SH-SY5Y (cell line): ENCODE results near the gene WWOX.

Experiments used
- GATA2 ChIP-seq: IDR thresholded peaks from 2 replicates; pipeline ENCODE4 v1.6.1; 2011; ENCODE audit warnings: mild to moderate bottlenecking, low read depth, low read length
- GATA3 ChIP-seq: IDR thresholded peaks from 2 replicates; pipeline ENCODE4 v1.6.1; 2011; ENCODE audit warnings: low read depth, mild to moderate bottlenecking, low read length, moderate library complexity

The WWOX gene

DNA sequence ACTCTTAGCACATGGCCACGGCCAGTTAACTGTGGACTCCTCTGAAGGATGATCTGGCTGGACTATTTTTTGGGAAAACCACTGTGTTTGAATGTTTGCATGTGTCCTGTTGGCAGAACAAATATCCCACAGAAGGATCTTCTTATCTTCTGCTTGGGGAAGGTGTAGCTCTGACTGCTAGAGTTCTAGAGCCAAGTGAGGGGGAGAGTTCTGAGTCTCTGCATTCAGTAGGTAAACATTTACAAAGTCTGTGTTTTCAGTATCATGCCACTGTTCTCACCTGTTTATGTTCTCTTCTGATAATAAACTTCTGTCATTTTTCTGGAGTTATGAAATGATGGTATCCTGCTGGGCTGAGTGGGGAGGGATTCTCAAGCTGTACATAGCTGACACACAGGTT is 241.1 kb downstream of the WWOX start:
- TF ChIP-seq GATA3 (no peak), GATA2 (no peak)

DNA sequence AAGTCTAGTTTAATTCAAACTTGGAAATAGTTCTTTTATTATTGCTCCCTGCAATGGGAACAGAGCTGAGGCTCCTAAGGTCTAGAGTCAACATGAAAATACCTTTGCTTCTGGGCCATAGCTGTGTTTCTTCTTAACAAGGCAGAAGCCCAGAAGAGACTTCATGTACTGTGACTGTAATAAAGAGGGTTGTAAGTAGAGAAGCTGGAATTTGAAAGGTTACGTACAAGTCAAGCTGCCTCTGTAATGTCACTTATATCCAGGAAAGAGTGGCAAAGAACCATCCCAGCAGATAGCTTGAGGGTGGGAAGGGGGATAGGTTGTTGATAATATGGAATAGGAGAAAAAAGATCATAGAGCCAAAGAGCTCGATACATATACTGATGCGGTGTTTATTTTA is 248.6 kb downstream of the WWOX start:
- TF ChIP-seq GATA3 (no peak), GATA2 (no peak)

DNA sequence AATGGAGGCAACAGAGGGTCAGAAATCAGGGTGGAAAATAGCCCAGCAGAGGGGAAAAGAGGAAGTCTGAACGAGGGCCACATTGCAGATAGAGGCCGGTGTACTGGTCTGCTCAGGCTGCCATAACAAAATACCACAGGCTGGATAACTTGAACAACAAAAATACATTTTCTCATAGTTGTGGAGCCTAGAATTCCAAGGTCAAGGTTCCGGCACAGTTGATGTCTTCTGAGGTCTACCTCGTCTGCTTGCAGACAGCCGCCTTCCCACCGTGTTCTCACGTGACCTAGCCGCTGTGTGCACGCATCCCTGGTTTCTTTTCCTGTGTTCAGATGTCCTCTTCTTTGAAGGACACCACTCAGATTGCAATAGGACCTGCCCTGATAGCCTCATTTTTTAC is 249.4 kb downstream of the WWOX start:
- TF ChIP-seq GATA3 (no peak), GATA2 (no peak)

DNA sequence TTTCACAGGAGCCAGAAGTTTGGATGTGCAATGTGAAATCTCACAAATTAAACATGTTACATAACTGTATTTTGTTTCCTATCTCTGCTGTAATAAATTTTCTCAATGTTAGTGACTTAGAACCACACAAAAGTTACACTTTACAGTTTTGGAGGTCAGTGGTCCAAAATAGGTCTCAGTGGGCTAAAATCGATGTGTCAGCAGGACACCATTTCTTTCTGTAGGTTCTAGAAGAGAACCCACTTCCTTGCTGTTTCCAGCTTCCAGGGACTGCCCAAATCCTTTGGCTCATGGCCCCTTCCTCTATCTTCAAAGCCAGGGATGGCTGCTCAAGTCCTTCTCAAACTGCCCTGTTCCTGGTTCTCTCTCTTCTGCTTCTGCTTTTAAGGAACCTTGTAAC is 252.7 kb downstream of the WWOX start:
- TF ChIP-seq GATA3 (no peak), GATA2 (no peak)

DNA sequence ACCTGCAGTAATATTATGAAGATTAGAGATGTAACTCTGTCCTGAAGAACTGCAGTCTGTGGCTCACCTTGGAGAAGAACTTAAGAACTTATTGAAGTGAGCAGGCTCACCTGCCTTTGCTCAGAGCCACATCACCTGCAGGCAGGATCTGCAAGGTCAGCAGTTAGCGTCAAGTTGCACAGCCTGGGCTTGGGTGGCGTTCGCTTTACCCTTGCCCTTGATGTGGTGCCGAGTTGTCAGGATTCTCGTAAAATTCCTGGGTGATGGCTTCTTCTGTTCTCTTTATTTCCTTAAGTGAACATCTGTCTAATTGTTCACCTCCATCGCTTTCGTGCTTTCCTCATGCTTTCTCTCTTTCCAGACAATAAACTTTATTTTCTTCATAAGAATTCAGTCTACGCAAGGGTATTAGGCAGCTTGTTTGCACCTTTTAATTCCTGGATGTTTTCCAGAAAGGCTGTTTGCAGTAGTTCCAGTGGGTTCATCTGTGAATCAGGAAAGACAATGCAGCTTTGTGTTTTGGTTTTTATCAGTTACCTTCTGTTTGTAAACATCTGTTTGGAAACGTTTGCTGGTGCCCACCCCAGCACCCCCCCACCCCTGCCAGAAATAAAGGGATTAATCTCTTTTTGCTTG is 254.3 kb downstream of the WWOX start:
- no peak for TF ChIP-seq GATA2
- no peak for TF ChIP-seq GATA3

DNA sequence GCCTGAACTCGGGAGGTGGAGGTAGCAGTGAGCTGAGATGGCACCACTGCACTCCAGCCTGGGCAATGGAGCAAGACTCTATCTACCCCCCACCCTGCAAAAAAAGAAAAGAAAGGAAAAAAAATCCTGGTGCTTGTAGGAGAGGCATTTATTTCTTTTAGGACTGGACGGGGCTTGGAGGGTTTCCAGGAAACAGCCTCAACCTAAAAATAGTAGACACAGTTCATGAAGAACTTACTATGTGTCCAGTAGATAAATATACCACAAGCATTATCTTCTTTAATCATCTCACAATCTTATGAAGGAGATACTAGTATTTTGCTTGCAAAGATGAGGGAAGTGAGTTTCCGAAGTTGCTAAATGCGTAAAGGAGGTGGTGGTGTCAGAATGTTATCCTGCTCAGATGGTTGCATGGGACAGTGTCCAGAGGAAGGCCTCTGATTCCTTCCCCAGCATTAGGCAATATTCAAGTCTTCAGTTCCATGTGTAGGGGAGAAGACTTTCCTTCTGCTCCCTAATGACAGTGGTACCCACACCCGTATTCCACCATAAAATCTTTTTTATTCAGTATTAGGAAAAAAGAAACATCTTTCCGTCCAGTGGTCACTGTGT is 263.2 kb downstream of the WWOX start:
- no peak for TF ChIP-seq GATA2
- no peak for TF ChIP-seq GATA3

DNA sequence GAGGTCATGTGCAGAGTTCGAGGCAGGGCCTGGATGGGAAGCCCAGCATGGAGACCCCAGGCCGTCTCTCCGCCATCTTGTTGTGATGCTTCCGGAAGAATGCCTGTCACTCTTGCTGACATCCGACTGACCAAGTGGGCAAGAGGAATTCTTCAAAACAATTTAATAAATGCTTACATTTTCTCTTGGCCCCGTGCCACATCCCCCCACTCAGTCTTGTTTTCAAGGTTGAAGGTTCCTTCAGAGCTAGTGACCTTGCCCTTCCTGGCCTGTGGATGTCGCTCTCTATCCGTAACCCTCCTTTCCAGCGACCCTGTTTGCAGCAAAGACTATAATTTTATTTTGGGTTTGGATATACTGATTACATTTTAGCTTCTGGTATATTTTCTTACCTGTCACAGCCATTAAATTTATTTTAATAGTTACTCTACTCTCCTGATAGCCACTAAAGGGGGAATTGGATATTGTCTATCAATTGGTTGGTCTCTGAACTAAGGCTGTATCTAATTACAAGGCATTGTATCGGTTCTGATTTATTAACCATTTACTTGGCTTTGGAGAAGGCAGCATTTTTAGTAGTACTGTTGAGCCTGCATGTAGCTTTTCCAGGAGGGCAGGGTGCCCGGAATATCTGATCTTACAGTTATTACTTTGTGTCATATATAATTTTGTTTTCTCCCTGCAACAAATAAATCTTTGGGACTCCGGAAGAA is 264.5 kb downstream of the WWOX start:
- TF ChIP-seq GATA3 (no peak), GATA2 (no peak)

DNA sequence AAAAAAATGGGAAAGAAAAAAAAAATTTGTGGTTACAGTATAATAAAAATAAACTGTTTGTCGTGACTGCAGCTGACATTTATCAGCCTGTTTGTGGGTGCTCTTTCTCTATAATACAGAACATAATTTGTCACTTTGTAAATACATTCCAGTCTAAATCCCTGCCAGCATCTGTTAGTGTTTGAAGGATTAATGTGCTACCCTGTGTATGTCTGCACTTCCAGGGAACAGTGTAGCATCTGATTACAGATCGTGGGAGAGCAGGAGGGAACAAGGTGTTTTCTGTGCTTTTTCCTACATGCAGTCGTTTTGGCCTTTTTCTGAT is 265.1 kb downstream of the WWOX start:
- no peak for TF ChIP-seq GATA3
- peak; percentile 40; the same call in 1 of the 2 replicates for TF ChIP-seq GATA2

DNA sequence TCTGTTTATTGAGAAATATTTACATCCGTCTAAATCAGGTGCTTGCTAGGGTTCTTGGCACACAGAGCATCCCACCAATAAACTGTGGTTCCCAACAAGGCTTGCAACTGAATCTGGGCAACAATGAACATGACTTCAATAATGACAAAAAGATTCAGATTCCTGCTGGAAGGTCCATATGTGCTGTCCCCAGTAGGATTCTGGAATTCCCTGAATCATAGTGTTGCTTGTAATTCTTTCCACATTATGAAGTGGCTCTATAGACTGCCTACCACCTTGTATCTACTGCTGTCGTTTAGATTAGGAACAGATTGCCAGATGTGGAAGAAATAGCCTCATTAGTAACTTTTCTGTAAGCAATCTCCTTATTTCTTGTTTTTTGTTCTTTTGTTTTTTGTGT is 265.9 kb downstream of the WWOX start:
- TF ChIP-seq GATA2 (no peak), GATA3 (no peak)

DNA sequence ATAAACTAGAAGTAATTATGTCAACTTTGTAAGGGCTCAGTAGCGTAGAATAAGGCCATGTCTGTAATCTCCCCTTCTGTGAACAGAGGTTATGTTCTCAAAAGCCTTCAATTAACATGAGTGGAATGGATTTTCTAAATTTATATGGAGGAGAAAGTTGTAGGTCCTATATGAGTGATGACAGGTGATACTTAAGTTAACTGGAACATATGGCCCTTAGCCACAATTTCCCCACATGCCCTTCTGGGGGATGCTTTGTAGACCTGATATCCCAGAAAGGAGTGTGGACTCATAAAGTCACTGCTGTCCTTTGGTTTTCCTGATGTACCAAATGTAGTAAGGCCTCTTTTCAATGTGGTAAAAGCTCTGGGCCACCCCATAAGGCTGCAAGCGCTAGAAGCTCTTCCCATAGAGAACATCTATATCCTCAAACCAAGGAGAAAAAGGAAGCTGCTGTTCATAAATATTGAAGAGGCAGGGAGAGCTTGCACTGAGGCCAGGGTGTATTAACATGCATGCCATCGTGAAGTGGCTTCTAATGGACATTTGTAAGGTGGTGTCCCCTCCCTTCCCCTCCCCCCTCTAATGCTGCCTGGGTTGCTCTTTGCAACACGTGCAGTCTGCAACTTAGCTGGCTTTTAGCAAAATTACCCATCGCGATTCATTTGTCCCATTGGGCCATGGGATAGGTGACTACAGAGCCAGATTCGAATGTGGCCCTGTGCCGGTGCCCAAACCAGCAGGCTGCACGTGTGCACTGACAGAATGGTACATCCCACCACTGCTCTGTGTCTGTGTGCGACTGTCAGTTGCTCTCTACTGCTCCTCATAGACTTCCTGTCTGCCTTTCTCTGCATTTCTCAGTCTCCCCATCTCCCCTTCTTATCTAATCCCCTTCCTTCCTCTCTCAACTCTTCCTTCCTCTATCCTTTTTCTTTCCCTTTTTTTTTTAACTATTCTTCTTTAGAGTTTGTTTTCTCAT is 269.0 kb downstream of the WWOX start:
- no peak for TF ChIP-seq GATA3
- no peak for TF ChIP-seq GATA2

DNA sequence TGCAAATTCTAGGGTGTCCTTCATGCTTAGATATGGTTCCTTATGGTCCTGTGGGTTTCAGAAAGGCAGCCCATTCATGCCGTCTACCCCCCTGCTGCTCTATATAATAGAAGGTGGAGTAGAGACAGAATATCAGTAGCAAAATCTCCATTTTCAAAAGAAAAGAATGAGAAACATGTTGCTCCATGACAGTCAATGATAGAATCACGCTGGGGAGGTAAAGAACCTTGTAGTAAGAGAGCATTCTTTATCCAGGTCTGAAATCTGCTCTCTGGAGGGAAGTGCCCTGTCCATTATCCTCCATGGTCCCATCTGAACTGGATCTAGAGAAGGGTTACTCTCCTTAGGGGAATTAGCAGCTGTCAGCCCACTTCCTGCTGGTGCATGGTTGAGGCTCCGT is 272.8 kb downstream of the WWOX start:
- TF ChIP-seq GATA3 (no peak), GATA2 (no peak)

DNA sequence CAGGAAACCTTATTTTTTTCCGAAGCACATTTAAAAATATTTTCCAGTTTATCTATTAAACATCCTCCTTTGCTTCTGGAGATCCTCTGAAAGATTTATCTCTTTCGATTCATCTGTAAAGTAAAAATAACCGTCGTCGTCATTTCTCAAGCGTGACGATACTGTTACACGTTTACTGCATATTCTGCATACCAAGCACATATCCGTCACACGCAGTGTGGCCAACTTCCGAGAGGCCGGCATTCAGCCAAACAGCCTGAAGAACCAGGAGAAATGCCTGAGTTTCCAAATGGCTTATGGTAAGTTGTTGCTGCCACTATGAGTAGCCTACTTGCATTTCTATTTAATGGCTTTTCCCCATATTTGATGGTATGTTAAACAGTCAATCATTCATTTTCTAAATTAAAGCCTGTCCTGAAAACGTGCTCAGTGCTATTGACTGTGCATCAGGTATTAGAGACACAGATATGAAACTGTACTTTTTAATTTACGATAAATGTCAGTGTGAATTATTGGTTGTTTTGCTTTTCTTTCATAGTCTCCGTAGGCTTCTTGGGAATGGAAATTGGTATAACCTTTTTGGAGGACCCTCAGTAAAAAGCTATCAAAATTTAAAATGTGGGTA is 275.7 kb downstream of the WWOX start:
- no peak for TF ChIP-seq GATA3

DNA sequence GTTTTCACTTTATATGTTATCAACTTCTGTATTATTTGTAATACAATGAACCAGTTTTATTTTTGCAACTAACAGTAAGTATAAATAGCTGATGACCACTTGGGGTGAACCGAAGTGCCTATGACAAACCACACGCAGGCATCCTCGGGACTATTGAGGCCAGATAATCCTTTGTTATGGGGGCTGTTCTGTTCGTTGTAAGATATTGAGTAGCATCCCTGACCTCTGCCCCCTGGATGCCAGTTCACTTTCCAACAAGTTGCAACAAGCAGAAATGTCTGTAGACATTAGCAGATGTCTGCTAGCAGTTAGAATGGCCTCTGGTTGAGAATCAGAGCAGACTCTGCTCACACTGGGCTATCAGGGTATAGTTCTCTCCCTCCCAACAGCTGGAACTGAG is 277.0 kb downstream of the WWOX start:
- TF ChIP-seq GATA3 (no peak), GATA2 (no peak)

DNA sequence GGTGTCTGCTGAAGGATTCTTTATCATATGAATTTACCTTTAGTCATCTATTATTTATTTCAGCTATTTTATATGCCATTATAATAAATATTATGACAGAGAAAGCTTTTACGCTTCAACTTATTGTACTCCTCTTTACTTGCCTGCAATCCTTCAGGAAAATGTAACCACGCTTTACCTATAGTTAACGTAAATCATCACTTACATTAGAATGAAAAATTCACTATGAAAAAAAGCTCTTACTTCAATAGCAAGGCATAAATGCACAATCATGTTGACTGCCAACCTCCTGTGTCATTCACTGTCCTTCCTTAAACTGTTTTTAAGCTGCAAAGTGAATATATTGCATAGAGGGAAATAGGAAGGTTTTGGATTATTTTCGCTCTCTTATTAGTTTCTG is 277.9 kb downstream of the WWOX start:
- TF ChIP-seq GATA3, result no peak
- TF ChIP-seq GATA2, result no peak

DNA sequence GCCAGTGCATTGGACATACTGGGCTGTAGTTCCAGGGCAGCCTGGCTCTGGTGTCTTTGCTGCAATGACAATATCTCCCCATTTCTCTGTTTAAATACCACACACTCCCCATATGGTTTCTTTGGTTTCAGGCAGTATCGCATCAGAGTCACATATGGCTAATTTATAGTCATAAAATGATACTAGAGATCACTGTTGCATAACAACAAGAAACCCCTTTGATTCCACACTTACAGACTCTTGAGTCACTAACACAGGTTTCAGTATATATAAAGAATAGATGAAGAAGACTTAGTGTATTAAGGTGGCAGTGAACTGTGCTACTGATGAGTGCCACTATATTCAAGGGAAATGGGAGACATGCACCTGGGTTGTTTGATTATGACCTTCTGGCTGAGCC is 281.6 kb downstream of the WWOX start:
- TF ChIP-seq GATA2, result no peak
- TF ChIP-seq GATA3, result no peak
